Measurements from ENCODE around the gene RCC2.
"Not testable (repeated sequence)": the region's sequence is repeated elsewhere in the genome, so short reads cannot be mapped to it uniquely, and the experiment has no call there.

DNA sequence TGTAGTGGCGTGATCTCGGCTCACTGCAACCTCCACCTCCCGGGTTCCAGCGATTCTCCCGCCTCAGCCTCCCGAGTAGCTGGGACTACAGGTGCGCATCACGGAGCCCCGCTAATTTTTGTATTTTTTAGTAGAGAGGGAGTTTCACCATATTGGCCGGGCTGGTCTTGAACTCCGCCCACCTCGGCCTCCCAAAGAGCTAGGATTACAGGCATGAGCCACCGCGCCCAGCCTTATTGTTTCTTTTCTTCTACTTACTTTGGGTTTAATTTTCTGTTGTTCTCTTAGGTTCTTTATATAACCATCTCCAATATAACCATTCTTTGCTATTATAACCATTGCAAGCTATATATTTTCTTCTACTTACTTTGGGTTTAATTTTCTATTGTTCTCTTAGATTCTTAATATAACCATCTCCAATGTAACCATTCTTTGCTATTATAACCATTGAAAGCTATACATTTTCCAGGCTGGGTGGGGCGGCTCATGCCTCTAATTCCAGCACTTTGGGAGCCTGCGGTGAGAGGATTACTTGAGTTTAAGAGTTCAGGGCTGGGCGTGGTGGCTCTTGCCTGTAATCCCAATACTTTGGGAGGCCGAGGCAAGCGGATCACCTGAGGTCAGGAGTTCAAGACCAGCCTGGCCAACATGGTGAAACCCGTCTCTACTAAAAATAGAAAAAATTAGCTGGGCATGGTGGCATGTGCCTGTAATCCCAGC, 35.5 kb upstream of the RCC2 start:
- TF ChIP-seq, protein P1, sequence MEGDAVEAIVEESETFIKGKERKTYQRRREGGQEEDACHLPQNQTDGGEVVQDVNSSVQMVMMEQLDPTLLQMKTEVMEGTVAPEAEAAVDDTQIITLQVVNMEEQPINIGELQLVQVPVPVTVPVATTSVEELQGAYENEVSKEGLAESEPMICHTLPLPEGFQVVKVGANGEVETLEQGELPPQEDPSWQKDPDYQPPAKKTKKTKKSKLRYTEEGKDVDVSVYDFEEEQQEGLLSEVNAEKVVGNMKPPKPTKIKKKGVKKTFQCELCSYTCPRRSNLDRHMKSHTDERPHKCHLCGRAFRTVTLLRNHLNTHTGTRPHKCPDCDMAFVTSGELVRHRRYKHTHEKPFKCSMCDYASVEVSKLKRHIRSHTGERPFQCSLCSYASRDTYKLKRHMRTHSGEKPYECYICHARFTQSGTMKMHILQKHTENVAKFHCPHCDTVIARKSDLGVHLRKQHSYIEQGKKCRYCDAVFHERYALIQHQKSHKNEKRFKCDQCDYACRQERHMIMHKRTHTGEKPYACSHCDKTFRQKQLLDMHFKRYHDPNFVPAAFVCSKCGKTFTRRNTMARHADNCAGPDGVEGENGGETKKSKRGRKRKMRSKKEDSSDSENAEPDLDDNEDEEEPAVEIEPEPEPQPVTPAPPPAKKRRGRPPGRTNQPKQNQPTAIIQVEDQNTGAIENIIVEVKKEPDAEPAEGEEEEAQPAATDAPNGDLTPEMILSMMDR (IDR thresholded peaks at IDR 0.05): not testable (repeated sequence)
- TF ChIP-seq POLR2A (IDR thresholded peaks at IDR 0.05): not testable (repeated sequence)

All from uterus (tissue), 2 donors.